PC-3 (cell line): ENCODE data around the gene SDK2. TPM values are rescaled to one million over a fixed set of nuclear protein-coding genes. Genes with fewer than 3 reads are reported as not detected.

ENCODE experiments used
- ATAC-seq: fragments of 200-7000 bp; cut with Tn5 transposase; 2 replicates; pipeline ENCODE4 v1.9.1; 2020; ENCODE audit warnings: mild to moderate bottlenecking, moderate library complexity
- BruUV-seq: library from RNA; stranded (reverse); fragments of 400-500 nt; replicated peaks from 2 replicates; lab custom pipeline; 2021; lab: Mats Ljungman, UMichigan
- CTCF ChIA-PET: fragments of 300-600 bp; sonication (Branson Sonifier 250); formaldehyde crosslinking; loops from one replicate; lab custom pipeline; 2022; ENCODE audit warnings: antibody characterized with exemption; lab: Charles Lee
- POLR2A ChIA-PET: fragments of 300-600 bp; sonication (Branson Sonifier 250); formaldehyde crosslinking; loops from one replicate; lab custom pipeline; 2022; ENCODE audit warnings: antibody characterized with exemption; ENCODE audit not compliant: unreplicated experiment; lab: Charles Lee
- DNase-seq: peaks from one replicate; pipeline ENCODE4 v3.0.0-alpha.2; 2015
- H2AFZ ChIP-seq: fragments of 300-600 bp; sonication (generic); 2 replicates; pipeline ENCODE4 v1.6.0; 2016; ENCODE audit warnings: antibody characterized with exemption, low read length
- H3F3A ChIP-seq: fragments of 300-600 bp; sonication (generic); one replicate; pipeline ENCODE4 v1.6.0; 2017; ENCODE audit warnings: antibody characterized with exemption, low read length, control low read depth, mild to moderate bottlenecking; ENCODE audit not compliant: unreplicated experiment
- H3K27ac ChIP-seq: fragments of 300-600 bp; sonication (generic); 2 replicates; pipeline ENCODE4 v1.5.1; 2016; ENCODE audit warnings: mild to moderate bottlenecking, low read length
- H3K27me3 ChIP-seq: fragments of 300-600 bp; sonication (generic); 2 replicates; pipeline ENCODE4 v1.6.1; 2016; ENCODE audit warnings: low read length, mixed read lengths
- H3K36me3 ChIP-seq: fragments of 300-600 bp; sonication (generic); 2 replicates; pipeline ENCODE4 v1.6.1; 2016; ENCODE audit warnings: low read depth, mixed run types, low read length, mixed read lengths
- H3K4me1 ChIP-seq: fragments of 300-600 bp; sonication (generic); 2 replicates; pipeline ENCODE4 v1.5.1; 2016; ENCODE audit warnings: low read length; ENCODE audit not compliant: insufficient read depth
- H3K4me2 ChIP-seq: fragments of 300-600 bp; sonication (generic); 2 replicates; pipeline ENCODE4 v1.6.0; 2016; ENCODE audit warnings: low read length
- H3K4me3 ChIP-seq: fragments of 300-600 bp; sonication (generic); 2 replicates; pipeline ENCODE4 v1.5.1; 2016; ENCODE audit warnings: mild to moderate bottlenecking, low read length, mixed read lengths
- H3K79me2 ChIP-seq: fragments of 300-600 bp; sonication (generic); 2 replicates; pipeline ENCODE4 v1.6.1; 2017; ENCODE audit warnings: low read length, mixed read lengths
- H3K9ac ChIP-seq: fragments of 300-600 bp; sonication (generic); 2 replicates; pipeline ENCODE4 v1.6.0; 2016; ENCODE audit warnings: mild to moderate bottlenecking, low read length
- H3K9me2 ChIP-seq: fragments of 300-600 bp; sonication (generic); replicated peaks from 2 replicates; pipeline ENCODE4 v1.6.1; 2016; ENCODE audit warnings: mixed run types, low read length, mixed read lengths
- H3K9me3 ChIP-seq: fragments of 300-600 bp; sonication (generic); 2 replicates; pipeline ENCODE4 v1.6.1; 2016; ENCODE audit warnings: low read length, mixed read lengths
- H4K20me1 ChIP-seq: fragments of 300-600 bp; sonication (generic); 2 replicates; pipeline ENCODE4 v1.6.1; 2016; ENCODE audit warnings: low read length, mixed read lengths
- EZH2 ChIP-seq: fragments of 300-600 bp; sonication (generic); IDR thresholded peaks from one replicate; pipeline ENCODE4 v1.6.1; 2017; ENCODE audit warnings: antibody characterized with exemption, mild to moderate bottlenecking, low read length; ENCODE audit not compliant: unreplicated experiment
- EZH2phosphoT487 ChIP-seq: fragments of 300-600 bp; sonication (generic); IDR thresholded peaks from 2 replicates; pipeline ENCODE4 v1.6.1; 2018; ENCODE audit warnings: mild to moderate bottlenecking, antibody characterized with exemption, low read length, borderline replicate concordance
- intact Hi-C: fragments of 100-400 bp; cut with micrococcal nuclease; formaldehyde crosslinking; loops from 2 replicates; pipeline ENCODE4 v1.9.0; 2023
- total RNA-seq: library from RNA; depleted of rRNA; stranded (reverse); fragments of >200 nt; gene quantifications from 2 replicates; pipeline ENCODE4 v1.2.3, GENCODE V29; 2014
- TF ChIP-seq, protein P1 (sequence below): fragments of 300-600 bp; sonication (generic); conservative IDR thresholded peaks from 2 replicates; pipeline ENCODE4 v1.5.1; 2017; ENCODE audit warnings: antibody characterized with exemption, low read depth, mild to moderate bottlenecking, low read length

Gene SDK2
- total RNA-seq, 1 experiment from 2014 or later = 0.07 TPM

DNA sequence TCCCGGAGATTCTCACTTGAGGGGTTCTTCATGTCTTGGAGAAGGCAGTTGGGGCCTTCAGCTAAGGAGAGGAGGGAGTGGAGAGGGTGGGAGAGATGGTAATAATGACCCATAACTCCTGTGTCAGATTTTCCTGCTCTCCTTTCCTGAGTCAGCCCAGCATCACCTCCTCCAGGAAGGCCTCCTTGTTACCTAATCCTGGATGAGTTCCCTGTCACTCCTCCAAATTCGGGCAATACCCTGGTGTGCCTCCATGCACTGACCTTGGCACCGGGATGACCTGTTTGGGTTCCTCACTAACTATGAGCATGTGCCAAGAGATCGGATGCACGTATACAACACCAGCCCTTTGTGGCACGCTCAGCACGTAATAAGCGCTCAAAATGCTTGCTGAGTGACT is 38.8 kb downstream of the SDK2 start:
- Histone ChIP-seq H3K27ac (no peak overlapping the region), H3K36me3 (no peaks in the 10 kb centered on the region), H3K9me3 (no peaks in the 10 kb centered on the region), H3K9me2 (no peaks in the 10 kb centered on the region), H3K4me1 (no peaks in the 10 kb centered on the region), H3K79me2 (no peaks in the 10 kb centered on the region), H3K4me2 (no peak overlapping the region), H3K9ac (no peak overlapping the region), H3K27me3 (peaks cover 67% of the 10 kb centered on the region), H2AFZ (no peak overlapping the region), H3K4me3 (no peak overlapping the region), H3F3A (no peaks in the 10 kb centered on the region), H4K20me1 (no peaks in the 10 kb centered on the region)
- no peak for ATAC-seq
- intact Hi-C loops = no loop called here
- no peak for TF ChIP-seq EZH2phosphoT487
- TF ChIP-seq, protein P1, sequence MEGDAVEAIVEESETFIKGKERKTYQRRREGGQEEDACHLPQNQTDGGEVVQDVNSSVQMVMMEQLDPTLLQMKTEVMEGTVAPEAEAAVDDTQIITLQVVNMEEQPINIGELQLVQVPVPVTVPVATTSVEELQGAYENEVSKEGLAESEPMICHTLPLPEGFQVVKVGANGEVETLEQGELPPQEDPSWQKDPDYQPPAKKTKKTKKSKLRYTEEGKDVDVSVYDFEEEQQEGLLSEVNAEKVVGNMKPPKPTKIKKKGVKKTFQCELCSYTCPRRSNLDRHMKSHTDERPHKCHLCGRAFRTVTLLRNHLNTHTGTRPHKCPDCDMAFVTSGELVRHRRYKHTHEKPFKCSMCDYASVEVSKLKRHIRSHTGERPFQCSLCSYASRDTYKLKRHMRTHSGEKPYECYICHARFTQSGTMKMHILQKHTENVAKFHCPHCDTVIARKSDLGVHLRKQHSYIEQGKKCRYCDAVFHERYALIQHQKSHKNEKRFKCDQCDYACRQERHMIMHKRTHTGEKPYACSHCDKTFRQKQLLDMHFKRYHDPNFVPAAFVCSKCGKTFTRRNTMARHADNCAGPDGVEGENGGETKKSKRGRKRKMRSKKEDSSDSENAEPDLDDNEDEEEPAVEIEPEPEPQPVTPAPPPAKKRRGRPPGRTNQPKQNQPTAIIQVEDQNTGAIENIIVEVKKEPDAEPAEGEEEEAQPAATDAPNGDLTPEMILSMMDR = no peak
- no peak for TF ChIP-seq EZH2
- ChIA-PET CTCF (no interaction called here), POLR2A (no interaction called here)
- BruUV-seq = no TSS peak
- DNase-seq = no peak

DNA sequence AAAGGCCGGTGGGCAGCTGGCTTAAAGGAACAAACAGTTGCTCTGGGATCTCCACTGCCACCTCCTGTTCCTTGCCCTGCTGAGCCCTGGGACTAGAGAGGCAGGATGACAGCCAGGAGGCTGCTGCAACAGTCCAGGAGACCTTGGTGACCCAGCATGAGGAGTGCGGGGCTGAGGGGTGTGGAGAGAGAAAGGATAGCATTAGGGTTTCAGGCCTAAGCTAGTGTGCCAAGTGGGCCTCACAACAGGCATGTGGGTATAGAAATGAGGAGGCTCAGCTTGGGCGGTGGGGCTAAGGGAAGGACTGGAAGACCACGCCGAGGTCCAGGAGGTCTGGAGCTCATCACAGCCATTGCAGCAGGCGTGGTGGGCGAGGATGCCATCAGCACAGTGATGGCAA is 39.8 kb downstream of the SDK2 start:
- TF ChIP-seq, protein P1 = no peak
- TF ChIP-seq EZH2 (no peak), EZH2phosphoT487 (no peak)
- no peak for DNase-seq
- BruUV-seq = no TSS peak

DNA sequence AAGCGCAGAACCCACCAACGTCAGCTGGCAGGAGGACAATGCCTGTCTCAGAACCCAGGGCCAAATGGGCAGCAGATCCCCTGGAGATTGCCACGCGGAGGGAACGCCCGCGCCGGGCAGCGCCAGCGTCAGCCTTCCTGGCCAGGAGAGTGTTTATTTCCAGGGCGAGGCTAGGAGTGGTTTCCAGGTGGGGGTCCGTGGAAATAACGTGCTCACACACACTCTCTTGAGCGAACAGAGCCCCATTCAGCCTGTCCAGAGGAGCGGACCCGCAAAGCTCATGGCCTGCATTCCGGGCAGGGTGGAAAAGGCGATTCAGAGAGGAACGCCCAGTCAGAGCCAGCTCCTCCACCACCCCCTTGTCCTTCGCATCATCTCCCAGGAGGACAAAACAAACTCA is 40.3 kb downstream of the SDK2 start:
- POLR2A ChIA-PET = no interaction called here

More for the DNA sequence above, 39.8 kb downstream of the SDK2 start:
- no peak overlapping the region for H3K9ac ChIP-seq
- ATAC-seq = no peak
- CTCF ChIA-PET = no interaction called here
- peaks cover 67% of the 10 kb centered on the region for H3K27me3 ChIP-seq
- intact Hi-C loops = no loop called here
- POLR2A ChIA-PET = no interaction called here
- H4K20me1 ChIP-seq = no peaks in the 10 kb centered on the region
- no peaks in the 10 kb centered on the region for H3F3A ChIP-seq
- no peak overlapping the region for H2AFZ ChIP-seq
- no peaks in the 10 kb centered on the region for H3K9me2 ChIP-seq
- no peaks in the 10 kb centered on the region for H3K36me3 ChIP-seq
- no peaks in the 10 kb centered on the region for H3K4me1 ChIP-seq
- no peak overlapping the region for H3K4me2 ChIP-seq
- no peaks in the 10 kb centered on the region for H3K79me2 ChIP-seq
- H3K9me3 ChIP-seq = no peaks in the 10 kb centered on the region
- no peak overlapping the region for H3K27ac ChIP-seq
- no peak overlapping the region for H3K4me3 ChIP-seq

More for the DNA sequence above, 40.3 kb downstream of the SDK2 start:
- Histone ChIP-seq H3F3A (no peaks in the 10 kb centered on the region), H3K27me3 (peaks cover 63% of the 10 kb centered on the region), H4K20me1 (no peaks in the 10 kb centered on the region), H3K79me2 (no peaks in the 10 kb centered on the region), H3K4me1 (no peaks in the 10 kb centered on the region), H3K27ac (no peak overlapping the region), H3K4me2 (no peak overlapping the region), H3K4me3 (no peak overlapping the region), H3K9ac (no peak overlapping the region), H3K36me3 (no peaks in the 10 kb centered on the region), H3K9me3 (no peaks in the 10 kb centered on the region), H2AFZ (no peak overlapping the region), H3K9me2 (no peaks in the 10 kb centered on the region)
- TF ChIP-seq EZH2phosphoT487 (no peak), EZH2 (no peak)
- ATAC-seq = no peak
- intact Hi-C loops = no loop called here
- DNase-seq = no peak
- BruUV-seq = no TSS peak
- CTCF ChIA-PET = no interaction called here
